Cardiac fibroblast (primary cell): ENCODE measurements around the gene ITPKC.

Experiments used
- DNase-seq, 2 donors: peaks; one replicate each; pipeline versions ENCODE4 v3.0.0 to v3.0.0-alpha.2; 2010; ENCODE audit warnings: low read depth in 2 of 2
- H3K4me3 ChIP-seq, 2 donors: replicated peaks in 1 of 2; 1 replicate in 1 of 2; 2 replicates in 1 of 2; pipeline ENCODE4 v1.5.1; 2011; ENCODE audit warnings: low read depth in 2 of 2, low read length in 2 of 2, mild to moderate bottlenecking in 2 of 2, moderate library complexity in 1 of 2
- CTCF ChIP-seq: IDR thresholded peaks from one replicate; pipeline ENCODE4 v1.5.1; 2011; ENCODE audit warnings: low read depth, mild to moderate bottlenecking, low read length, inconsistent platforms

ITPKC gene

GRCh38 chr19:40685016-40685526, 31.8 kb upstream of the ITPKC start:
- no peak overlapping the region for H3K4me3 ChIP-seq
- no peak for TF ChIP-seq CTCF
- DNase-seq = no peak

GRCh38 chr19:40685563-40685962, 31.3 kb upstream of the ITPKC start:
- DNase-seq = no peak

GRCh38 chr19:40686882-40687524, 29.9 kb upstream of the ITPKC start:
- no peak for DNase-seq
- TF ChIP-seq CTCF = no peak
- no peak overlapping the region for H3K4me3 ChIP-seq

More at GRCh38 chr19:40685563-40685962, 31.3 kb upstream of the ITPKC start:
- no peak for TF ChIP-seq CTCF
- H3K4me3 ChIP-seq = no peak overlapping the region

- peak overlapping the region in 1 of 2 donors; percentile 25 for H3K4me3 ChIP-seq
- DNase-seq = peak; percentile 83
- no peak for TF ChIP-seq CTCF
Measured at GRCh38 chr19:40687525-40688016, 29.3 kb upstream of the ITPKC start.

- no peak for DNase-seq
- peak overlapping the region; percentile 65 to 89 for H3K4me3 ChIP-seq
- TF ChIP-seq CTCF = no peak
Measured at GRCh38 chr19:40688309-40688708, 28.6 kb upstream of the ITPKC start.

GRCh38 chr19:40688987-40689338, 27.9 kb upstream of the ITPKC start:
- TF ChIP-seq CTCF = no peak
- H3K4me3 ChIP-seq = peak overlapping the region; percentile 65 to 89
- no peak for DNase-seq
